HG03575 (cell line): ENCODE measurements around the gene CDH13.

Source experiments
- ATAC-seq: cut with Tn5 transposase; IDR thresholded peaks from one replicate; pipeline ENCODE4 v1.9.1; 2021; ENCODE audit not compliant: unreplicated experiment, insufficient number of reproducible peaks, low FRiP score; ENCODE audit errors: extremely low read depth

Gene CDH13

DNA sequence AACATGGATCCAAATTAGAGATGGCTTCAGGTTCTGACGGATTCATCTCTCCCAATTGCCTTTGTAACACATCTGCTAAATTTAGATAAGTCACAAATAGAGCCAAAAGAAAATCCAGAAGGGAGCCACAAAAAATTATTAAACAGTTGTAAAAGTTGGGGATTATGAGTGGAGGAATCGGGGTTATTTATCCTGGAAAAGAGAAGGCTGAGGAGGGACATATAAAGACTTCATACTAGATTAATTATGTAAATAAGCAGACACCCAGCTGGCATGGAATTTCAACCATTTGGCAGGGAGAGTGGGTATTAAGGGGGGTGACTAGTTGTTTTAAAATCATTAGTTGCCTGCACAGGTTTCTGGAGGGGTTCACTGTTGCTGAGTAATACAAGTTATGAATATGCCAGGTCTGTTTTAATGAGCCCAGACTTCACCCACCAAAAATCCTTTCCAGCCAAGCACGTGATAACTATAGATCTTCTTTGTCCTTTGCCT is 89.6 kb downstream of the CDH13 start:
- no peak for ATAC-seq

DNA sequence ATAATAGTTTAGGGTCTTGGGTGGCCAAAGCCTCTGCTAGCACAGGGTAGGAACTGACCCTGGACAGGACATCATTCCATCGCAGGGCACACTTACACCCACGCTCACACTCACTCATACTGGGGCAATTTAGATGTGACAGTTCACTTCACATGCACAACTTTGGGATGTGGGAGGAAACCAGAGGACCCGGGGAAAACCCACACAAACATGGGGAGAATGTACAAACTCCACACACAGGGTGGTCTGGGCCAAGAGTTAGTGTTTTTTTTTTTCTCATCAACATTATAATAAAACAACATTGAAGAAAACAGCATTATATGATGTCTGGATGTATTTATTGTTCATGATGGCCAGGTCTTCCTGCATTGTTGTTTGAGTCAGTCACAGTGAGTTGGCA is 93.6 kb downstream of the CDH13 start:
- ATAC-seq: no peak

DNA sequence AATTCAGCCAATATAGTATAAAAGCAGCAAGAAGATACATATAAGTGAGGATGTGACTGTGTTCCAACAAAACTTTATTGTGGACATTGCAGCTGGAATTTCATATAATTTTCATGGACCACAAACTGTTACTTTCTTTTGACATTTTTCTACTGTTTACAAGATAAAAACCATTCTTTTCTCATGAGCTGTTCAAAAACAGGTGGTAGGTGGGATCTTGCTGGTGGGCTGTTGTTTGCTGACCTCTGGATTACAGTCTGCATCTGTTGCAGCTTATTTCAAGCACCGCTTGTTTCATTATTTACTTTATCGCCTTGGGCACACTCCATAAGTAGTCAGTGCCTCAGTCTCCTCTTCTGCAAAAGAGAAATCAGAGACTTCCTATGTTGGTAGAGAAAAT is 99.5 kb downstream of the CDH13 start:
- ATAC-seq: no peak

DNA sequence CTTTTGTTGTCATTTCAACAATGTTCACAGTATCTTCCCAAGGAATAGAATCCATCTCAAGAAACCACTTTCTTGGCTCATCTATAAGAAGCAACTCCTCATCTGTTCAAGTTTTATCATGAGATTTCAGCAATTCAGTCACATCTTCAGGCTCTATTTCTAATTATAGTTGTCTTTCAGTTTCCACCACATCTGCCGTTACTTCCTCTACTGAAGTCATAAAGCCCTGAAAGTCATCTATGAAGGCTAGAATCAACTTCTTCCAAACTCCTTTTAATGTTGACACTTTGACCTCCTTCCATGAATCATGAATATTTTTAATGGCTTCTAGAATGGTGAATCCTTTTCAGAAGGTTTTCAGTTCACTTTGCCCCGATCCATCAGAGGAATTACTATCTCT is 102.1 kb downstream of the CDH13 start:
- no peak for ATAC-seq

DNA sequence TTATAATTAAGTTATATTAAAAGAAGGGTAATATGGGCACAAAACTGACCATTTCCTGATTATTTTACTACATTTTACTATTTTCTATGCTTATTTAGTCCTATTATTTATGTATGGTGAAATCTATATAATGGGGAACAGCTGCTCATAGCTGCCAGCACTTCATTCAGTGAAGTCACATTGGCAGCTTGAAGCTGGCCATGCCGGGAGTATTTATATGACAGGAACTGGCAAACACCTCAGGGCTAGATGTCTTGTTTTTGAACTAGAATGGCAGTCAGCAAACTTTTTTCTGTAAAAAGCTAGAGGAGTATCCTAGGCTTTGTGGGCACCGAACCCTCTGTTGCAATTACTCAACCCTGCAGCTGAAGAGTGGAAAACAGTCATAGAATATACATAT is 104.1 kb downstream of the CDH13 start:
- ATAC-seq: no peak

DNA sequence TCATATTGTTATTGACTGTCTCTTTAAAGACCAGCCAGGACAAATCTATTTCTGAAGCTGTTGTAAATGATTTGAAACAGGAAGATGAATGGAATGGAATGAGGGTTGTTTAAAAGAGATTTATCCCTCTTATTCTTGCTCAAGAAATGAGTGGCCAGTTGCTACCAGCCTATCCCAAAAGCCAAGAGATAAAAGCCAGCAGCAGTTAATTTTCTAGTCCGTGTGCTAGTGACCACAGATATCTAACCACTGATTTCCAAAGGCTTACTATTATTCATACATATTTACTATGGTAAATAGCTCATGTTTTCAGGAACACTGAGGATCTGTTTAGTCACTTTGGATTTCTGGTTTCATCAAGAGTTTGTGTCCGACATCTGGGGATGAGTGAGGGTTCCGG is 105.7 kb downstream of the CDH13 start:
- ATAC-seq: no peak

DNA sequence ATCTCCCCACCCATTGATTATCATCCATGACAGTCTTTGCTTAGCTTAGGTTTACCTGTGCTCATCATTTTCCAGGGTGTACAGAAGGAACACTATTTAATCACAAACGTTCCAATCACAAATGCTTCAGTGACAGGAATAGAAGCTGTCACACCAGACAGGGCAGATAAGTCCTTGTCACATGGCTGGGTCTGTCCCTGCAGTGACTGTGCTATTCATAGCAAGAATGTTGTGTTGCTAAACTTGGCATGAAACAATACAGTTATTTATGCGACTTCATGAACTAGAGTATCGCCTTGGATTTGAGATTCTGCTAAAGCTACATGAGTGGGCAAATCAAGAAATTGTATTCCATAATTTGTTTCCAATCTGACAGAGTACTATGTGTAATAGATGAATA is 108.4 kb downstream of the CDH13 start:
- ATAC-seq: no peak

DNA sequence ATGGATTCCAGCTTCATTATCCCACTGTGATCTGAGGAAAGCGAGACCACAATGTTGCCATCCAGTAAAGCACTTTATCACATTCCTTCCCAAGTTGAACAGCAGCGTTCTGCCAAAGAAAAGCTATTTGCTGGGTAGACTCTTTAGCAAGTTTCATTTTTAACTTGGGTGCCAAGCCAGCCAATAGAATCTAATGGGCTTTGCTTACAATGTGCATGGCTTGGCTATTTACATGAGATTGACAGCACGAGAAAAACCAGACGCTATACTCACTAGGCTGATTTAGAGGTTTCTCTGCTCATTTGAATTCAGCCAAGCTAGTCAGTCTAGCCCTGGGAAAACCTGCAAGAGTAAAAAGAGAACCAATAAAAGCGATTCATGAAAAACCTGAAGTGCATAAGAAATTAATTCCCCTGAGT is 108.9 kb downstream of the CDH13 start:
- no peak for ATAC-seq

DNA sequence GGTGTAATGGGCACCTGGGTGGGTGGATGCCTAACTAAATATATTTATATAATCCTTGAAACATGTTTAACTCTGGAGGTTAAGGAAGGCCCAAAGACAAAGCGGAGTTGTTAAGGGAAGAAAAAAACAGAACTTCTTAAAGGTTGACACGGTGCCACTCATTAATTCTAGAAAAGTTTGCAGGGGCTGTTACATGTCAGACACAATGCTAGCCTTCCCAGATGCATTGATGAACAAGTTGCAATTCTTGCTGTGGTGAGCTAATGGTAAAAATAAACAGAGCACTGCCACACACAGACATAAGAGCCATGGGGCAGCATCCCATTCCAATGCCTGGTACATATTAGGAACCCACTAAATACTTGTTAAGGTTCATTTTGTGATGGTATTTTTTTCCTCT is 109.5 kb downstream of the CDH13 start:
- no peak for ATAC-seq

DNA sequence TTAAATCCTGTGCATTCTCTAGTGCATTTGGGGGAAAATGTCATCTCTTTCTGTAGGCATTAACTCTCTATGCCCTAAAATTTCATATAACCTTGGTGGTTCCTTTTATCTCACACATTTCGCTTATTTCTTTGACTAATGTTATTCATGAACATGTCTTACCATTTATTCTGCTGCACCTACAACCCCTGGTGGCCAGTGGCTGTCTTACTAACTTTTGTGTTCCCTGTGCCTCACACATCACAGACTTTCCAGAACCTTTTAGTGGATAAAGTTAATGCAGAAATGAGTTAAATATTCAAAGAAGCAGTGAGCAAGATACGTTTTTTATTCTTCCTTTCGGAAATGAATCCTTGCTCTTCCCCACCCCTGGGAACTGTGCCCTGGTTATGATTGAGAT is 111.9 kb downstream of the CDH13 start:
- no peak for ATAC-seq

DNA sequence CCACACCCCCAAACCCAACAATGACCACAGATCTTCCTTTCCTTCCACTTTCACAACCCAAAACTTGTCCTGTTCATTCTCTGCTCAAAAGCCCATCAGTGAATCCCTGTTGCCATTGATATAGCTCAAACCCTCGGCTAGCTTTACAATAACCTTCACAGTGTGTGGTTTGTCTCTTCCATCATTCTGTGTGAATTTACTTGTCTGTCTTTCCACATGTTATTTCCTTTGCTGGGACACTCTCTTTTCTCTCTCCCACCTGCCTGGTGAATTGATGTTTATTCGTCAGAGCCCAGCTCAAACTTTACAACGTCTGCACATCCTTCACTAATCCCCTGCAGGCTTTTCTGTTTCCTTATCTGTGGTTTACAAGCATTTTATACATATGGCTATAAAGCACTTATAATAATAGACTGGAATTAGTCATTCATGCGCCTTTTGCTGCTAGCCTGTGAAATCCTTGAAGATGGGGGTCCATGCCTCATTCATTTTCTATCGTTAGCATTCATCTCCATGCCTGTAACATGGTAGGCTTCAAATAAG is 114.4 kb downstream of the CDH13 start:
- no peak for ATAC-seq

DNA sequence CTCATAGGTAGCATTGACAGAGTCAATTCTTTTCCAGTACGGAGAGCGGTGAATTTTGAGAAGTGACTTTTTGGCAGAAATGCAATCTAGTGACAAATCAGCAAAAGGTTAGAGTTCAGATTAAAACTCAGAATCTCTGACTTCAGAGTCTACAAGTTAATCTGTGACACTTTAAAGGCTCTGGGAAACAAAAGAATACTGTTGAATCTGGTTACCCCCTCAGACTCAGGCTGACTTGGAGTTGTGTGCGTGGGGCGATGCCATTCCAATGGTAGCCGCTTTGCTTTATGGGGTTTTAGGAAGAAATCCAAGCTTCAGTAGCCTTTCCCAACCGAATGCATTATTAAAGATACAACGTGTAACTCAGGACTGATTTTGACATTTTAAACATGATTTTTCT is 118.2 kb downstream of the CDH13 start:
- no peak for ATAC-seq

DNA sequence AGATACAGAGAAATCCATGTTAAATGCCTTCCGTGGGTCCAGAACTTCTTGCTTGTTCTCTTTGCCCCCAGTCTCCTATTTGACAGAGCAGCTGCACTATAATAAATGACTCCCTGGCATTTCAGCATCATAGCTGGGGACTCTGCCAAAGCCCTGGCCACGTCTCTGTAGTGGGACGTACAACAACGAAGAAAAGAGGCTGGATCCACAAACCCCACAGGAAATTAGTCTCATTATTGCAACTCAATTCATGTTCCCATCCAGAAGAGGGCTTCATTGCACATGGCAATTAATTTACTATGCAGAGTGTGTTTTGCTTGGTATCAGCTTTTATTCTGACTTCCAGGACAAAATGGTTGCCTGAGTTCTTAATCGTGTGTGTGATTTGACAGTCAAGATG is 121.3 kb downstream of the CDH13 start:
- no peak for ATAC-seq

DNA sequence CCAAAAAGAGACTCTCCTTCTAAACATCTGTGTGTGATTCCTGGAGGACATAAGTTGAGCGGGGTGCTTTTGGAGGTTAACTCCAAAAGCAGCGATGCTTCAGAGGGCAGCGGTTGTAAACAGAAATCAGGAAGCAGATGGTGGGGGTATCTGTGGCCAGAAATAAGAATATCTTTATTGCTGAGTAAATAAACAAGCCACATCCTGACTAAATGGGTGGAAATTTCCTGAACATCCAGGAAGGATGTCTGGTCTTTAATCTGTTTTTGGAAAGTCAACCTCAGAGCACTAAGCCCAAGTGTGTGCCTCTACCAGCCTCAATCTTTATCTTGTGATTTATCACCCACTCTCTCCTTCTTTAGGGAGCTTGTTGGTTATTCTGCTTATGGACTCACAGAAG is 123.3 kb downstream of the CDH13 start:
- ATAC-seq: no peak

DNA sequence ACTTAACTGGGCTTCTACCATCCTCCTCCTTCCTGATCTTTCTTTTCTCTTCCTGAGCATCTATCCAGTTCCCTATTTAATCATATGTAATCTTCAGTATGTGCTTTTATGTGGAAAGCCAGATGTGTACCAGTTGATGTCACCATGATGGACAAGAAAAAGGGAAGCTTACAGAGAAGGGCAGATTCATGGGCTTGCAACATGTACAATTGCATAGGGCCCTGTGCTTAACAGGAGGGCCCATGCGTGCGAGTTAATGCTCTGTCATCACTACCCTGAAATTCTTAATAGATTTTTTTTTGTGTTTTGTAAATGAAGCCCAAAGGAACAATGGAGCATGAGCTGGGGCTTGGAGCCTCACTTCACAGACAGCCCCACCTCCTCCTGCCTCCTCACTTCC is 124.3 kb downstream of the CDH13 start:
- ATAC-seq: no peak

DNA sequence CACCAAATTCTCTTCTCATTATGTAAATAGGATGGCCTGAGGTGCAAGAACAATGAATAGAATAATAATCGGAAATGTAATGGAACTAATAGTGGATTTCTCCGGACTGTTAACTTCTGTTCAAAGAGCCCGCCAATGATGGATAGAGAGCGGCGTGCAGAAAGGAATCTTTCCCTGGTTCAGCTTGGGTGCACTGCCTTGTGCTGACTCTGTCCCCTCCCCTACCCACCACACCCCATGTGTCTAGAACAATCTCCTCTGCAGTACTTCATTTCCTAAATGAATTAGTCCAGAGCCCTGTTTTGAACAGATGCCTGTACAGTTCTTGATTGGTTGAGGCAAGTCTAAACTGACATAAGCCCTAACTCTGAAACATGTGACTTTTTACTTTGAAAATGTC is 125.4 kb downstream of the CDH13 start:
- no peak for ATAC-seq

DNA sequence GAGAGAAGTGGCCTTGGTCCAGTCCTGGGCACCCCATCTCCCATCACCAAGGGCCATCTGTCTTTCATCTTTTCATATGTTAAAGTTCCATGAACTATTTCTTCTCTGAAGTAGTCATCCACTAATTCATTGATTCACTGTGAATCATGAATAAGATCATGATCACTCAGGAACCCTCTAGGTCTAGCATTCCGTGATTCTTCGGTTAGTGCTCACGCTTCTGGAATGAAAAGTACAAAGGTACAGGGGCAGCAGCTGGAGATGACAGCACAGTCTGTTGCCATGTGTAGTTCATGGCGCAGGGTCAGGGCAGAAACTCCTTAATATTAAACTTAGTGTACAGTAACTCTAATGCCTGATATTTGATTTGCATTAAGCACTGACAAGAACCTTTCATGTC is 127.1 kb downstream of the CDH13 start:
- ATAC-seq: no peak

DNA sequence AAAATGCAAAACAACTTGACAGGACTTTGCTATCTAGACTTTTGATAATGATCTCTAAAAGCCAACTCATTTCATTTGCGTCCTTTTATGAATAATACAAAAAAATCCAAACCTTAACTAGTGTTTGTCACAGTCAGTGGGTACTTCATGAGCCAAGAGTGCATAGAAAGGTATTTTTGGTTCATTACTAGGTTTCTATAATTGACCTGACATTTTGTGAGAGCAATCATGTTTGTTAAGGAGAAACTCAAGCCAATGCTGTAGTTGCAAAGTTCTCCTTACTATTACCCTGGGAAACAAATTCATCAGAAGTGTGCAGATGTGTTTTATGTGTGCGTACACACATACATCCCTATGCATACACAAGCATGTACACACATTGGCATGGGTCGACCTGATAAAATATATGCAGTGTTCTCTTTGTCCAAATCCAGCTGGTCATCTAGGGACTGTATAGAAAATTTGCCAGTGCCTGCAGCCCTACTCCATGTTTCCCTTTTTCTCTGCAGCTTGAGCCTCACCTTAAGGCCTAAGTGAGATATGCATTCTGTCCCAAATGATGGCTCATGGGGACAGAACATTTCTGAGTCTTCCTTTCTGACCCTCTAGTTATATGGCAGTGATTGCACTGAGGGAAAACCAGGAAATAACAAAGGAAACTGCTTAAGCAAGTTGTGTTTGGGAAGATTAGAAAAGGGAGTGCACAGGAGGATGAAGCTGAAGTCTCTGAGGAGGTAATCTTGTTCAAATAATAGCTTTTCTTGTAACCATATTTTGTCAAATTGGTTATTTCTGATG is 128.1 kb downstream of the CDH13 start:
- ATAC-seq: no peak

DNA sequence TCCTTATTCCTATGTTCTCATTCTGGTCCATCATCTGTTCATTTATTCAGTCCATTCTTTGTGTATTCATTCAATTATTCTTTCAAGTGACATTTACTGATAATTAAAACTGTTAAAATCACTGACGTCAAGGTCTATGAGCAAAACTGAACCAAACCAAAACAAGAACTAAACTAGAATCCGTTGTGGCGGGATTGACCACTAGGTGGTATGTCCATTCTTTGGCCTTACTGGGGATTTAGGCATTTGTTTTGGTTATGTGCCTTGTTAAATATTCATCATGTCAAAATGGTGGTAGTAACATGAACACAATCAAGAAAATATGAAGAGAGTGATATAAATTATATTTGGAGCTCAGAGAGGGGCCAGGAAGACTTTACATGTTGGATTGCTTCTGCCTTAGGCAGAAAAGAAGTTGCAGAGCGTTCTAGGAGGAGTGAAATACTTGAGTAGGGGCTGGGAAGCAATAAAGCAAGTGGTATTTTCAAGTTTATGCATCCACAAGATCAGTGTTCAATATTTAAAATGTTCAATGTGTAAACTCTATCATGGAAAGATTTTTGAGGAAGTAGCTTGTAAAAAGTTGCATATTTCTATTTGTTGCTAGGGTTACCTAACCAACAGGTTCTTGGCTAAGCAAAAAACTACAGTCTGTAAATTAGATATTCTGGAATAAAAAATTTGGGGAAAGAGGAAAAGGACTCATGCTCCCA is 129.0 kb downstream of the CDH13 start:
- no peak for ATAC-seq

DNA sequence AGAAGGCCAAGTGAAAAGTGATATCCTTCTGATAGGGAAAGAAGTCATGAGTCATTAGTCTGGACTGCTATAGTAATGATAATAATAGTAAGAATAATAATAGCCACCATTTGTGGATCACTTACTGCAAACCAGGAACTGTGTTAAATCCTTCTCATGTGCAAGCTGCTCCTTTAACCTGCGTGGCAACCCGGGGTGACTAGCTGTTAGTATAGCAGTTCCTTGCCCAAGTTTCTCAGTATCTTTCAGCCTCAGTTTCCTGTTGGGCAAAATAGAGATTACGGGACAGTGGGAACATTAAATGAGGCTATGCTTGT is 129.5 kb downstream of the CDH13 start:
- ATAC-seq: no peak
